Measurements from ENCODE around the gene RTP1. TPM values are rescaled to one million over a fixed set of nuclear protein-coding genes. Genes with fewer than 3 reads are reported as not detected.

RTP1 gene
- total RNA-seq, 4 donors from 2014 or later, result not detected

GRCh38 chr3:187222801-187223200, 25.5 kb downstream of the RTP1 start:
- WGBS, 2 donors (ENCODE audit: low coverage in 1 of 2), result 80% methylated on average over 4 of the region's 4 CpGs; no CpG with 5 or more reads in 1 of the 2 donors
- Histone ChIP-seq H3K4me1 (no peaks in the 10 kb centered on the region), H3K9me3 (no peaks in the 10 kb centered on the region), H3K27me3 (no peaks in the 10 kb centered on the region), H3K27ac (no peak overlapping the region), H3K4me3 (no peak overlapping the region), H3K36me3 (no peaks in the 10 kb centered on the region)
- intact Hi-C loops (cut with DNase I; ENCODE audit: low total_unique reads), result loop anchor here (5.0 to 10.0 kb wide), 2 partner anchors 72 to 460 kb away; partner anchors contain the start of gene MASP1
- no peak for TF ChIP-seq EP300 (IDR thresholded peaks at IDR 0.05; ENCODE audit: low read depth)
- no peak for TF ChIP-seq POLR2A (IDR thresholded peaks at IDR 0.05)
- no peak for TF ChIP-seq CTCF (IDR thresholded peaks at IDR 0.05)
- TF ChIP-seq POLR2AphosphoS5 (IDR thresholded peaks at IDR 0.05), result no peak
- no peak for DNase-seq
- in situ Hi-C loops (cut with MboI; ENCODE audit: low pct_ligation_motif_present in 1 of 4, low pct_unique_long_range_greater_than_20kb in 1 of 4, low sequenced_read_pairs in 3 of 4), result loop anchor here (10.0 kb wide), 4 partner anchors 92 to 482 kb away; partner anchors contain the start of genes SST (in 2 of the 4) and RTP2 (in 1 of the 4)

DNA sequence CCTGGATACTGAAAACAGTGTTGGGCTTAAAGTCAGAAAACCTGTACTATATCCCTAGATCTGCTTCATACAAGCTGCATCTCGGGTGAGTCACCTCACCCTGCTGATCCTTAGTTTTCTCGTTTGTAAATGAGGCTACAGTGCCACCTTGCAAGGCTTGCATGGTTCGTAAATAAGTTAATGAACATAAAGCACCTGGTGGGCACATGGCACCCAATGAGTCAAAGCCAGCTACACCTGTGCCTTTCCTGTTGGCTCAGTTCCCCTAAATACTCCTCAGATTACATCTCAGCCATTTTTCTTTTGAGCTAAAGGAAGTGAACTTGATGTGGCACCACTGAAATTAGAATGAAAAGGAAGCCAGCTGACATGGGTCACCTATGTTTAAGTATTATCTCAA, 26.5 kb downstream of the RTP1 start:
- DNase-seq, result no peak
- WGBS, 2 donors (ENCODE audit: low coverage in 1 of 2), result 68% methylated on average over 3 of the region's 3 CpGs; no CpG with 5 or more reads in 1 of the 2 donors
- intact Hi-C loops (cut with DNase I; ENCODE audit: low total_unique reads) (loop anchor here (5.0 to 10.0 kb wide), 2 partner anchors 71 to 459 kb away; partner anchors contain the start of gene MASP1), in situ Hi-C loops (cut with MboI; ENCODE audit: low pct_ligation_motif_present in 1 of 4, low pct_unique_long_range_greater_than_20kb in 1 of 4, low sequenced_read_pairs in 3 of 4) (loop anchor here (10.0 kb wide), 4 partner anchors 91 to 481 kb away; partner anchors contain the start of genes SST (in 2 of the 4) and RTP2 (in 1 of the 4))
- Histone ChIP-seq H3K4me1 (no peaks in the 10 kb centered on the region), H3K27ac (no peak overlapping the region), H3K4me3 (no peak overlapping the region), H3K36me3 (no peaks in the 10 kb centered on the region), H3K27me3 (no peaks in the 10 kb centered on the region), H3K9me3 (no peaks in the 10 kb centered on the region)
- no peak for TF ChIP-seq POLR2A (IDR thresholded peaks at IDR 0.05)
- no peak for TF ChIP-seq CTCF (IDR thresholded peaks at IDR 0.05)
- TF ChIP-seq EP300 (IDR thresholded peaks at IDR 0.05; ENCODE audit: low read depth), result no peak
- TF ChIP-seq POLR2AphosphoS5 (IDR thresholded peaks at IDR 0.05), result no peak

DNA sequence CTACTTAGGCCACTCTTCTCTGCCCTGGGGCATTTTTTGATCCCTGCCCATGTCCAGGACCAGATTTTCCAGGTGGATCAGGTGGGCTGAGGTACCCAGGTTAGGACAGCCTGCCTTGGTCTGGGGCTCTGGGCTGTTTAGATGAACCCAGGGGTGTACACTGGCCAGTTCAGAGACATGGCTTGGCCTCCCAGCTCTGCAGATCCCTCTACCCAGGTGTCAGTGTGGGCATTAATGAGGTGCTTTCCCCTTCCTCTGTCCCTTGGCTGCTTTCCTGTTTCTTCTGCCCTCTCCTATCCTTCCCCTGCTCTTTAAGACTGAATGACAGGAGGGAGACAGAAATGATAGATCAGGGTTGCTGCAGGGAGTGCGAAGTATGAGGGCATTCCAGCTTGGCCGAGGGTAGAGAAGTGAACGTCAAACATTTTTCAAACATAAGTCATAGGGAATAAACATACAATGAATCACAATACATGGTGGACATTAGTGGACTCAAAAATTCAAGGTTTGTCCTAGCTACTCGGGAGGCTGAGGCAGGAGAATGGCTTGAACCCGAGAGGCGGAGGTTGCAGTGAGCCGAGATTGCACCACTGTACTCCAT, 30.5 kb downstream of the RTP1 start:
- intact Hi-C loops (cut with DNase I; ENCODE audit: low total_unique reads) (loop anchor here (10.0 kb wide), 1 partner anchor 67 kb away; the partner anchor contains the start of gene MASP1), in situ Hi-C loops (cut with MboI; ENCODE audit: low pct_ligation_motif_present in 1 of 4, low pct_unique_long_range_greater_than_20kb in 1 of 4, low sequenced_read_pairs in 3 of 4) (loop anchor here (10.0 kb wide), 4 partner anchors 87 to 477 kb away; partner anchors contain the start of genes SST (in 2 of the 4) and RTP2 (in 1 of the 4))
- TF ChIP-seq CTCF (IDR thresholded peaks at IDR 0.05), result no peak
- Histone ChIP-seq H3K4me3 (no peak overlapping the region), H3K4me1 (no peaks in the 10 kb centered on the region), H3K27me3 (no peaks in the 10 kb centered on the region), H3K36me3 (no peaks in the 10 kb centered on the region), H3K9me3 (no peaks in the 10 kb centered on the region), H3K27ac (no peak overlapping the region)
- 70 to 76% methylated on average over 7 of the region's 7 CpGs for WGBS, 2 donors (ENCODE audit: low coverage in 1 of 2)
- DNase-seq, result no peak

DNA sequence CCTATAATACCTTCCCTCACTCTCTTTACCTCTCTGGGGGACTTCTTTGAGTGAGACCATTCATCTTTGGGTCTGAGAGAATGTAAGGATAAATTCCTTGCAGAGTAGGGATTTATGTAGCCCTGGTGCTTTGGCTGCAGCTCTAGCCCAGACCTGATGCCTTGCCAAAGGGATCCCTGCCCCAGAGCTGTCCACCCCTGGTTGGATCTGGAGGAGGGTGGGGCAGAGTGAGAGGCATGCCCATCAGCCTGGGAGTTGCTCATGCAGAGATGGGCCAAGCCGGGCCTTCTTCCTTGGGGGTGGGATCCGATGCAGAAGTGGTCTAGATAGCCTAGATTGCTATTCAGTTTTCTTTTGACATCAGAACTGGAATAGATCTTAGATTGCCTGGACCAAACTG, 31.5 kb downstream of the RTP1 start:
- DNase-seq, result no peak
- intact Hi-C loops (cut with DNase I; ENCODE audit: low total_unique reads), result loop anchor here (10.0 kb wide), 1 partner anchor 66 kb away; the partner anchor contains the start of gene MASP1

More for the DNA sequence above, 31.5 kb downstream of the RTP1 start:
- no peaks in the 10 kb centered on the region for H3K36me3 ChIP-seq
- in situ Hi-C loops (cut with MboI; ENCODE audit: low pct_ligation_motif_present in 1 of 4, low pct_unique_long_range_greater_than_20kb in 1 of 4, low sequenced_read_pairs in 3 of 4), result loop anchor here (10.0 kb wide), 4 partner anchors 86 to 476 kb away; partner anchors contain the start of genes SST (in 2 of the 4) and RTP2 (in 1 of the 4)
- H3K4me3 ChIP-seq, result no peak overlapping the region
- H3K4me1 ChIP-seq, result no peaks in the 10 kb centered on the region
- 100% methylated on average over 2 of the region's 2 CpGs; no CpG with 5 or more reads in 1 of the 2 donors for WGBS, 2 donors (ENCODE audit: low coverage in 1 of 2)
- H3K27ac ChIP-seq, result no peak overlapping the region
- H3K27me3 ChIP-seq, result no peaks in the 10 kb centered on the region
- no peaks in the 10 kb centered on the region for H3K9me3 ChIP-seq
- no peak for TF ChIP-seq POLR2AphosphoS5 (IDR thresholded peaks at IDR 0.05)

Data from transverse colon (tissue), 4 donors.